Stromal cell of bone marrow (primary cell): Measurements from ENCODE around the gene DEGS1.

ENCODE experiments used
- DNase-seq: peaks from one replicate; pipeline ENCODE4 v3.0.0-alpha.2; 2012; ENCODE audit warnings: low read depth

DEGS1 gene

GRCh38 chr1:224213438-224214119, 30.5 kb downstream of the DEGS1 start:
- no peak for DNase-seq

GRCh38 chr1:224216382-224216781, 33.3 kb downstream of the DEGS1 start:
- no peak for DNase-seq

DNA sequence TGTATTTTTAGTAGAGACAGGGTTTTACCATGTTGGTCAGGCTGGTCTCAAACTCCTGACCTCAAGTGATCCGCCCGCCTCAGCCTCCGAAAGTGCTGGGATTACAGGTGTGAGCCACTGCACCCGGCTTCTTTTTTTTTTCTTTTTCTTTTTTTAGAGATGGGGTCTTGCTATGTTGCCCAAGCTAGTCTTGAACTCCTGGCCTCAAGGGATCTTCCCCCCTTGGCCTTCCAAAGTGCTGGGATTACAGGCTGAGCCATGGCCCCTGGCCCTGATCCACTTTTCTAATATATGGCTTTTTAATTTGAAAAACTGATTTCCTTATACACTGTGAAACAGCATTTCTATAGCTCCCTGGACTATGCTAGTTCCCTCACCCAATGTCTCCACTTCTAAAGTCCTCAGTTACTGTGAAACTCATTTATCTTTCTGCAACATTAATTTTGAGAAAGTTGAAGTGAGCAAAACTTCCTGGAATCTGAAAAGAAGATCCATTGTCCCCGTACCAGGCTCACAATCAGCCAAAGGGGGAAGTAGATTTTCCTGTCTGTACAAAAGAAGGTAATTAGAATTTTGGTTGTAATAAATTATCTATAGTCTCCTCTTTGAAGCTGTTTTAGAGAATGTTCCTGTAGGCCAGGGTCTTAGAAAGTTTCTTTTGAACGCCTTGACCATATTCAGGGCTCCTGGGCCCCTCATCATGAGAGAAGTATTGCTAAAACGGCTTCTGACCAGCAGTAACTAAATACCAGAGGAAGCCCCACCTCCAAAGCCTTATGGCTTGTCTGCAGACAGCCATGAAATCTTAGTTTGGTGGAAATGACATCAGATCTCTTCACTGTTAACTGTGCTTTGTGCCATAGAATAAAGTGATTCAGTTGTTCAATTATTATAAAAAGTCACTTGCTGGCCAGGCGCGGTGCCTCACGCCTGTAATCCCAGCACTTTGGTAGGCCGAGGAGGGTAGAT, 34.9 kb downstream of the DEGS1 start:
- DNase-seq = no peak

GRCh38 chr1:224219011-224219611, 36.1 kb downstream of the DEGS1 start:
- DNase-seq = no peak

DNA sequence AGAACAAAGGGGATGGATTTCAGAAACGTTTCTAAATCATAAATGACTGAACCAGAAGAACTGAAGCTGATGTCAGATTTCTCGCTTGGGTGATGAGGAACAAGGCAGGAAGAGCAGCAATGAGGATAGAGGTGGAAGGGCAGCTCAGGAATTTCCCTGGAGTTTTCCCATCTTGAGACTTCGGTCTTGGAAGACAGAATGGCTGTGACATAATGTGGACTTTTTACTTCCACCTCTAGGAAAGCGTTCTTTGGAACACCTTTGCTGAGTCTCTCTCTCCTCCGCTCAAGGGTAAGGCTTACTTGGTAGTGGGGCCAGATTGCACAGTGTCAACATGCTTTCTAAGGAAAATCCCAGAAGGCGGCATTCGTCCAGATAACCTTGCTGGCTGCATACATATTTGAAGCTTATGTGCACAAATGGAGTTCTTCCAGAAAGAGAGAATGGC, 36.6 kb downstream of the DEGS1 start:
- no peak for DNase-seq

GRCh38 chr1:224223819-224224714, 41.0 kb downstream of the DEGS1 start:
- DNase-seq = peak; percentile 50

- no peak for DNase-seq
Measured at GRCh38 chr1:224226849-224227502, 43.9 kb downstream of the DEGS1 start.

DNA sequence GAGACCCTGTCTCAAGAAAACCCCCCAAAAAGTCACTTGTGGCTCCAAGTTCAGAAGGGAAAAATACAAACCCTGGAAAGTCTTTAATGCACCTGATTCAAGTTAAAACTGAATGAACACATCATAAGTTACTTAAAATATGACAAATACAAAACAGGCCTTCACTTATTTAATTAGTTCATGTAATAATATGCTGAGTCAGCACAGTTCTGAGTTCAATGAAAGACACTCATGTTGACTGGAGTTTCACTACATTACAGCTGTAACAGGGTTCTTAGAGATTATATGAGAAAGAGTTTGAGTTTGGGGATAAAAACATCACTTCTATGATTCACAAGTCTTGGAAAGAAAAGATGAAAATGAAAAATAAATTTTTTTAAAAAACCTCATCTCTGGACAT, 51.0 kb downstream of the DEGS1 start:
- DNase-seq = no peak

GRCh38 chr1:224235813-224236493, 52.9 kb downstream of the DEGS1 start:
- DNase-seq = no peak

- no peak for DNase-seq
Measured at GRCh38 chr1:224237119-224237881, 54.3 kb downstream of the DEGS1 start.

GRCh38 chr1:224238212-224238611, 55.2 kb downstream of the DEGS1 start:
- no peak for DNase-seq

DNA sequence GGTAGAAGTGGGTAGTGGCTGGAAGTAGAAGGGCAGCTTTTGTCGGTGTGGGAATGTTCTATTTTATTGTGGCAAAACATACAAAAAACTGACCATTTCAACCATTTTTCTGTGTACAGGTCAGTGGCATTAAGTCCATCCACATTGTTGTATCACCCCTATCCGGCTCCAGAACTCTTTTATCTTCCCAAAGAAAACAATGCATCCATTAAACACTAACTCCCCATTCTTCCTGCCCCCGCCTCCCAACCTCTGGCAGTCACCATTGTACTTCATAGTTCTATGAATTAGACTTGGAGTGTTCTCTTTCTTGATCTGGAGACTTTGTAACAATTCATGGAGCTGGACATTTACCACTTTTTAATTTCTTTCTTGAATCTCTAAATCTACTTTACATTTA, 55.7 kb downstream of the DEGS1 start:
- no peak for DNase-seq
